ENCODE results near the gene LRP1B.

Gene LRP1B

DNA sequence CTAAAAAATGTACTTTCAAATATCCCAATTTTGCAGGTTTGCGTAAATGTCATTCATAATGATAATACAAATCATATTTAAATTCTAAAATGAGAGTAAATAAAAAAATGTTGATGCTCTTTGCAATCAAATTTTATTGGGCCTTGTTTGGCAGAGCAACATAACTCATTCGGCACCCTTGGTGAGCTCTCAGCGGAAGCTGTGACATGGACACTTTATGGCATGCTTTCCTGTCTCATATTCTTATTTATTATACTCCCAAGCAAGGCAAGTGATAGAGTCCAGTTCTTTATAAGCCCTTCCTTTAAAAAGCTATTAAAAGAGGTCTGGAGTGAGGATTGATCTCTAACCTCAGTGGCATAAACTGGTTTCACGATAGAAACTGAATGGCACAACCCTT lies 1857.4 kb downstream of the LRP1B start:
- DNase-seq (ENCODE audit: low read depth, low spot score): no peak

DNA sequence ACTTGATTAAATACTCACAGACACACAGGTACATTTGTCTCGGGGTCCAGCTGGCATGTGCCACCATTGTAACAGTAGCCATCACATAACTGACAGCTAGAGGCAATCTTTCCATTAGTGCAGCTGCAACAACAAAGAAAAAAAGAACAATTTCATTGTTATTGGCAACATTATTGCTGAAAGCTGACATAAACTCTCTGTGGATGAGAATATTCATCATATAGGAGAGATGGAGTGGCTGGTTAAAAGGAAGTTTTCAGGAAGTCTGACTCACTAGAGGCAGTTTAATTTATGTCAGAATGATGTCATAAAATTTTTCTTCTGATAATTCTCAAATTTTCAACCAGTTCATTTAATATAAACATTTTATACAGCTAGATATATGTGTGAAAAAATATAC lies 1860.6 kb downstream of the LRP1B start:
- DNase-seq (ENCODE audit: low read depth, low spot score): no peak

DNA sequence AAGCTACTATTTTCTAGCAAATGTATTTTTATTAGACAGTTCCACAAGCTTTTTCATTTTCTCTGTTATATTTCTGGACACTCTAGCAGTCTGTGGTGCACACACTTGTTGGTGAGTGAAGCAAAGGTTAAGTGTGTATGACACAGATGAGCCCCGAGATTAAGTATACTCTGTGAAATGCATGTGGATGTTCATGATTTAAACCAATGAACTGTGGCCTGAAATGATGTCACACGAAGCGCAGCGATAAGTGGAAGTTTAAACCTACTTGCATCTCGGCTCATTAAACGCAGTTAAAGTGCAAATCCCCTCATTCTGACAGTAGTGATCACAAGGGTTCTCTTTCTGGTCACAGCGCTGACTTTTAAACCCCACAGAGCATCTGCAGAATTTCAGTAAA lies 1861.8 kb downstream of the LRP1B start:
- no peak for DNase-seq (ENCODE audit: low read depth, low spot score)

DNA sequence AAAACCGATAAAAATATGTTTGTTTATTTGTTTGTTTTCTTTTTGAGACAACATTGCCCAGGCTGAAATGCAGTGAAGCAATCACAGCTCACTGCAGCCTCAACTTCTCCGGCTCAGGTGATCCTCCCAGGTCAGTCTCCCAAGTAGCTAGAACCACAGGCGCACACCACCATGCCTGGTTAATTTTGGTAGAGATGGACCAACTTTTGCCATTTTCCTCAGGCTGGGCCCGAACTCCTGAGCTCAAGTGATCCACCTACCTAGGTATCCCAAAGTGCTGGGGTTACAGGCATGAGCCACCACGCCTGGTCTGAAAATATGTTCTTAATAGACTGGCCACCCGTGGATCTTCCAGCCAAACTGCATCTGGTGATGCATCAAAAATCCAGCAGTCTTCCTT lies 1867.9 kb downstream of the LRP1B start:
- no peak for DNase-seq (ENCODE audit: low read depth, low spot score)

DNA sequence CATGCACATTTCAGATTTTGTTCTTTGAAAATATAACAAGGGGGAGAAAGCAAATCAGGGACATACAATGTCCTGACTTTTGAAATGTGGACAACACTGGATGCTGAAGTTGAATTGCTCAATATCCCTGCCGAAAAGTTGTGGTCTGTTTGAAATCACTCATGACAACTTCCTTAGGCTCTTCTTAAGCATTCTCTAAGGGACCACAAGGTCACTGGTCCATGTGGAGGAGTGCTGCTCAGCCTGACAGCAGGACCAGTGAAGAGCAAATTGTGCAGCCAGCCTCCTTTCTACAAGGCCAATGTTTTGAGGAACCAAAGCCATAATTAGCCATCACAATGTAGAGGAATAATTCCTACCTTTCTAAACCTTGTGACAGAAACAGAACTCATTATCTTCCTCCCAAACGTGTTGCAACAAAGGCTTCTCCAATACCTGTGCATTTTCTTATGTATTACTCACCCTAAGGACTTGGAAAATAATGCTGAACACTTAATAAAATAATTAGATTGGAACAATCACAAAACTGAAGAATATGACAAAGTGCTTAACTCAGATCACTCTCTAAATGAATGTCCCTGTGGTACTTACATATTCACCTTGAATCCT lies 1873.0 kb downstream of the LRP1B start:
- no peak for DNase-seq (ENCODE audit: low read depth, low spot score)

DNA sequence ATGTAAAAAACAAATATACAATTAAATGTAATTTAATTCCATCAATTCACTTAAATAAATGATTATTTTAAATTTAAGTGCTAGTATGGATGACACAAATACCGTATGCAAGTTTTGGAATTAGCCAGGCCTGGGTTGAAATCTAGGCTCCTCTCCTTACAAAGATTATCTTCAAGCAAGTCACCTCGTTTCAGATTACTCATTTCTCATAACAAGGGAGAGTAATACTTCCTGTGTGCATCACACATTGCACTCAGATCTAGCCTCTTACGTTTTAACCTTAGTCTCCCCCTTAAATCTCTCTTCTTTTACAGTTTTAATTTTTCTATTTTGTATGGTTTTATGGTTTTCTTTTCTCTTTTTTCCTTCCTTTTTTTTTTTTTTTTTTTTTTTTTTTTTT lies 1874.7 kb downstream of the LRP1B start:
- DNase-seq (ENCODE audit: low read depth, low spot score): no peak

DNA sequence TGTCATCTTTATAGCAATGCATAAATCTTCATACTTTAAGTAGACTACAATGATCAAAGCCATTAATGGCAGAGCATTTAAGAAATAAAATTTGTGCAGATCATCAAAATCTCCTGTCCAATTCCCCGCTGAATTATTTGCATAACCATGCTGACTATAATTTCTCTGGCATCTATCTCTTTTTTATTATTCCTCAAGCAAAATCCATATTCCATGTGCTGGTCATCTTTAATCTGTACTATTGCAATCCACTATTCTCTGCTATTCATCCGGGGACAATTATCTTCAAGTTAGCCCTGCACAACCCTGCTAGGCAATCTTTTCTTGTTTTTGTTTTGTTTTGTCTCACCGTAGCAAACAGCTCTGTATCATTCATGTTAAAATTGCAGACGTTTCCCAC lies 1881.0 kb downstream of the LRP1B start:
- no peak for DNase-seq (ENCODE audit: low read depth, low spot score)

DNA sequence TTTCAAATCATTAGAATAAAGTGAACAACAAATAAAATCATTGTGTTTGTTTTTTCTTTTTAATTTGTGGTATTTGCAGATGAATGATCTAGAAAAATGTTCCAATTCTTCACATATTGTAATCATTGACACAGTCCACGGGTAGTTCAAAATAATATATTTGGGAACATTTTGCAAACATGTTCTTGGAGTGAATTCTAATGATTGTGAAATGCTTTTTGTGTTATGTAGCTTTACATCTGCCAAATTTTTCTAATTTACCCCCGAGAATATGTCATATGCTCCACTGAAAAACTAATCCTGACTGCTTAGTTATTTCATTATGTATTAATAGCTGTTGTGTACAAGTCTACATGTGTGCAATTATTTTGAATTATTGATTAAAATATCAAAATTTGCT lies 1882.2 kb downstream of the LRP1B start:
- no peak for DNase-seq (ENCODE audit: low read depth, low spot score)

DNA sequence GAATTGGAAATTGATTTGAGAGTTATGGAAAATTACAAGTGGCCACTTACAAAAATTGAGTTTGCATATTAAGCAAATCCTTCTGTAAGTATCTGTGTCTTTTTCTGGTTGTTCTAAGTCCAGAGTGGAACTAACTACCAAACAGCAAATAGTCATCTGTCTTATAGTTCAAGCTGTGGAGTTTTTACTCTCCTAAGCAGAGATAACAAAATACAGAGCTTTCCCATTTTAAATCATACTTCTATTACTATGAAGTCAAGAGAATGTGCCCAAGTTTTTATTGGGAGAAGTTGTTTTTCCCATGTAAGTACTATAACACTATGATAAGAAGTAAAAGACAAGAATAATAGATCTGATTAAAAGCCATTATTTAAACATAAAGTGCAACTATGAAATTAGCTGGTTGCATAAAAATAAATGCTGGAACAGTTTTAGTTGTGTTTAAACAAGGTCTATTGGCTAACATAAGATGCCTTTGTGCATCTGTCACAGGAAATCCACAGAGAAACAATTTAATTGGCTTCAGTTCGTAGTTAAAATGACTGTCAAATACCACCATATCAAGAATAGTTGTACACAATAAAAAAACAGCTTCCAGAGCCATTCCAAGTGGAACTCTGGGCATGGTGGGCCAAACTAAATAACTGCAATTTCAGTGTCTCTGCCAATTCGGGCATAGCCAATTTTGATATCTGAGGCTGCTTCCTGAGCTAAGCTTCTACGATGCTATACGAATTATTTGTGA lies 1883.2 kb downstream of the LRP1B start:
- no peak for DNase-seq (ENCODE audit: low read depth, low spot score)

DNA sequence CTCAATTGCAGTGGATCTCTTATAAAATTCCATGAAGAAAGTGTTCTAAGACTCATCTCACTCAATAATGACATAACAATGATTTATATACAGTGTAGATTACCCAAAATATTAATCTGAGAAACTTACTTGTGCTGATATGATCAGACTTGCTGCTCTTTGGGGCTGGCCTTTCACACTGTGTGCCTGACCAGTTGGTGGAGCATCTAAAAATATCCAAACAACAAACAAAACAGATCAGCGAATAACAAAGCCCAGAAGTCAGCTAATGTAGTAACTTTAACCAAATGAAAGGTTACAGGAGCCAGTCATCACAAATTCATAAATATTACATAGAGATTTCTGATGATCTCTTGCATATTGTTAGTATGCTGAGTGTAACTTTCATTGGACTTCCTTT lies 1883.9 kb downstream of the LRP1B start:
- DNase-seq (ENCODE audit: low read depth, low spot score): no peak

DNA sequence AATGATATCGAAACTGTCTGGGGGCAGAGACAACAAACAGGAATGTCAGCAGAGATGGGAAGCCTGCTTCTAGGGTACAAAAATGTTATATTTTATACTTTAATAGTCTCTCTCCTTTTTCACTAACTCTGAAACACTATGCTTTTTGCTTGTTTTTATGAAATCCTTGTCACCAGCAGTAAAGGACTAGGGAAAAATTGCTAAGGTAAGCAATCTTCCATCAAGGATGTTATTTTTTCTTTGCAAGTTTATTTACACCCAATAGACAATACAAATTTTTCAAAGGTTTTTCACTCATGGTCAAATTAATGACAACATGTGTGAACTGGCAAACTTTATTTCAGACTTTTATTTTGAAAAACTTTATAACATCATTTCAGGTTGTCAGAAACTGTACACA lies 1884.8 kb downstream of the LRP1B start:
- DNase-seq (ENCODE audit: low read depth, low spot score): no peak

DNA sequence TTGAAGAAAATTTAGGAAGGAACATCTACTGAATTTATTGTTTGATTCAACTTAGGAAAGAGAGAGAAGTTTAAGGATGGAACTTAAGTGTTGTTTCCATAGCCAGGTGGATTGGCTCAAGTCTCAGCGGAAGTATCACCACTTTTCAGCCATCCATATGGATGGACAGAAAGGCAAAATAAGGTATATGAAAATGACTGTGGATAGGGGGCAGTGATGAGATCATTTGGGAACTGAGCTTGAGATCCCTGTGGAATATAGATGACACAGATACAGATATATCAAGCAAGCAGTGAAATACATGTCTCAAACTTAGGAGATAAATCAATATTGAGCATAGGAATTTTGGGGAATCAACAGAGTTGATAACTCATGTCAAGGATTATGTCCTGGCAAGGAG lies 1887.9 kb downstream of the LRP1B start:
- DNase-seq (ENCODE audit: low read depth, low spot score): no peak

DNA sequence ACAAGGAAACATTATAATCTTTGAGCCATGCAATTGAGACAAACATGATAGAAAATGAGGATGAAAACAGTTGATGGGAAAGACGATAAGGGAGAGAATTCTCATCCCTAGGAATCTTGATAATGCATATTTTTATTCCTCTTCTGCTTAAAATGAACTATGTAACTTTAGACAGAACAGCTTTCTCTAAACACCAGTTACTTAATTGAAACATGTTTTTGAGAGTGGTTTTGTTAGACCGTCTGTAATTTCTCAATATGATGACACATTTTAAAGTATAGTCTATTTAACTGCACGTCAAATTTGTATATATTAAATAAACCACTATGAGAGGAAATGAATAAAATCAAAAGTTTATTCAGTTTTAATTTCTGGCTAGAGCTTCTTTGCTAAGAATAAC lies 1896.7 kb downstream of the LRP1B start:
- DNase-seq (ENCODE audit: low read depth, low spot score): no peak

DNA sequence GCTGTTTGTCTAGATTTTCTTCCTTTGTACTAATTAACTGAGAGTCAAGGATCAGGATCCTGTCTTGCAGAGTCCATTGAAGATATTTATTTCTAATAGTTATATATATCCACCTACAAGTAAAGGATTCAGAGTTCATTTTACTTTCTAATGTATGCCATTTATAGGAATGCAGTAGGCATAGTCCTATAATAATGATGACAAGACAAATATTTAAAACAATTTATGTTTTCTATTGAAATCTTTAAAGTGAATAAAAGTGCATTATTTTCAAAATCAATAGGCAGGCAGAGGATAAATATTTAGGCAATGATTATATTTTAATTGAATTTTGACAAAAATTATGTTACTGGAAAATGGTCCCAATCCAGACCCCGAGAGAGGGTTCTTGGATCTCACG lies 1919.9 kb downstream of the LRP1B start:
- DNase-seq (ENCODE audit: low read depth, low spot score): no peak

DNA sequence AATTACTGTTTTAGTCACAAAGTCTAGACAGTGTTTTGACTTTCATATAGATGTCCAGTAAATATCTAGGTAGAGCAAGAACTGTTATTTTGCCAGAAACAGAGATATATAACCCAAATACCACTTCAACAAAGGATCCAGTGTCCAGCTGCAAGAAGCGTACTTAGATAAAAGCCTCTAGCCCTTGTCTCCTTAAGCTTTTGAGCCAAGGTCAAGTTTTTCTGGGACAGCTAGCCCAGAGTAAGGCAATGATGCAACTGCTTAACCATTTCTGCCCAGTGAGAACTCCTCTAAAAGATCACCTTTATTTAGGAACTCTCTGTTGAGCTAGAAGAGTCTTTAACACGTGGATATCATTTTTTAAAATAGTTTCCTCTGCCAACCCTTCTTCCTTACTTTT lies 1925.7 kb downstream of the LRP1B start:
- no peak for DNase-seq (ENCODE audit: low read depth, low spot score)

DNA sequence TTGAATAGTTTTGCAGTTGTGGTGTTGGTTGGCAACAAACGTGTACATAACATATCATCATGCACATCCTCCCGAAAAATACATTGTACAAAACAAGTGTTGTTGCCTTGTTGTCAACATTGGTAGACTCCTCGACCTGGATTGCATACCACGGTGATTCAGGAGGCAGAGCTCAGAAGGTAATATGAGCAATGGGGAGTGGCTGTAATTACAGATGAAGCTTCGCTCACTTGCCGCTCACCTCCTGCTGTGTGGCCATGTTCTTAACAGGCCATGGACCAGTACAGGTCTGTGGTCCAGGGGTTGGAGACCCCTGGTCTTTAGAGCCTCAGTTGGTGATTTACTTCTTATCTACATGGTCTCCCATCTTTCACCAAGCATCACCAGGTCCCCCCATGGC lies 1927.5 kb downstream of the LRP1B start:
- DNase-seq (ENCODE audit: low read depth, low spot score): no peak

DNA sequence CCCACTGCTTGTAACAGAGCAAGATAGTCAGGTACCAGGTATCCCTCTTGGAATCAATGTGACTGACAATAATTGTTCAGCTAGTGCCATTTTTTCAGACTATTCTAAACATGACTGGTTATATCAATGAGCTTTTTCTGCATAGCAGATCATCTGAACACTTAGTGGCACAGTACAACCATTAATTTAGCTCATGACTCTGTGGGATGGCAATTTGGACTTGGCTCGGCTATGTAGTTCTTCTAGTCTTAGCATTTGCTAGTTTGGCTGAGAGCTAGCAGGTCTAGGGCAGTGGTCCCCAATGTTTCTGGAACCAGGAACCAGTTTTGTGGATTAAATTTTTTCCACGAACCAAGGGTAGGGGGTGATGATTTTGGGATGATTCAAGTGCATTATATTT lies 1929.2 kb downstream of the LRP1B start:
- no peak for DNase-seq (ENCODE audit: low read depth, low spot score)

DNA sequence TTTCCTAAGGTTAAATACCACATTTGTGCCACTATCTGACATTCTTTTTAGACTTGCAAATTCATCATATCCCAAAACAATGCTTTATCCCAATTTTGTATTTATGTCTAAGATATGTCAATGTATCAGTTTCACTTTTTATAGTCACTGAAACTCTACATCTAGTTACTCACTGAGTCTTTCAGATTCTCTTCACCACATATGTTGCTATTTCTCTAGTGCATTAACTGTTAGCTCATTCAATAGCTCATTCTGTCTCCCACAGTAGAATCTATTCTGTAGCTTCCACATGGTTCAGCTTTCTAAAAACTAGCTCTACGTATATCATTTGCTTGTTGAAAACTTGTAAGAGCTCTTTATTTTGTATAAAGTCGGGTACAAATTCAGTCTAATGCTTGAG lies 1930.1 kb downstream of the LRP1B start:
- DNase-seq (ENCODE audit: low read depth, low spot score): no peak

DNA sequence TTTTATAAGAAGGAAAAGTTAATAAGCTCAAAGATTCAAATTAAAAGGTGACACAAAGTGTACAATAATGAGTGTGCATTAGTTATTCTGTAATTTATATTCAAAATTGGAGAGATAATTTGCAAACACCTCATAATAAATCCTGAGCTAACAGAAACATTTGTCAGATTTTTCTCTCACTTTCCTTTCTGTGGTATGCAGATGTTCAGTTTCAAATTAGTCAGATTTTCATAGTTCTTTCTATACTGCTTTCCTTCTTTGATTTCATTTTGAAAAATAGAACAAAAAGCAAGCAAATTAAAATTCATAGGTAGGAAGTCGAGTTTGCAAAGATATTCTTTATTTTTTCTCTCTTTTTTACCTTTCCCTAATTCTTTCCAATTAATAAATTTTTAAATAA lies 1930.5 kb downstream of the LRP1B start:
- DNase-seq (ENCODE audit: low read depth, low spot score): no peak

DNA sequence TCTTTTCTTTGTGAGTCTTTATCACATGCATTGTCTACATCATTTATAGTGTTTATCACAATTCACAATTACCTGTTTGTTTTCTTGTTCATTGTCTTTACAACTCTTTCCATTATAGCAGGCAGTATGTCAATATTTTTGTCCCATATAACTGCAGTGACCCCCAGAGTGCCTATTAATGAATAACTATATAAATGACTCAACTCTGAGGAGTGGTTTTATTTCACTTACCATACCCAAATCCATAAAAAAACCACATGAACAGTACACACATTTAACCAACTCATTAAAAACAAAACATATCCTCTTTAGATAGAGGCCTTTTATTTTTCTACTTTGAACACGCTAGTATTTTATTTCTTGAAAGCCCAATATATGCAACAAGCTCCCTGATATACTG lies 1931.5 kb downstream of the LRP1B start:
- DNase-seq (ENCODE audit: low read depth, low spot score): no peak

DNA sequence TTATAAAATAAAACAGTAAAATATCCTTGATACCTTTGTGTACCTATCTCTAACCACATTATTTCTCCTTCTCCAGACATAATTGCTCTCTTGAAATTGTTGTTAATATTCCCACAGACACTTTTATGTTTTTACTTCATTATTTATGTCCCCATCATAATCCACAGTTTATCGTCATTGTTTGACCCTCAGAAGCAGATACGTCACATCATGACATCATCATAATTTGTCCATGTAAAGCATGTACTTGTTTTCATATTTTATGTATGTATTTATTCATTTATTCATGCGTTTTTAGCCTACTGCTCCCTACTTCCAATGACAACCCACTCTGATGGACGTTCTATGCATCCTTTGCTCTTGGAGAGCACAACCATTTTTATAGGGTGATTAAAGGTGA lies 1943.7 kb downstream of the LRP1B start:
- DNase-seq (ENCODE audit: low read depth, low spot score): no peak

DNA sequence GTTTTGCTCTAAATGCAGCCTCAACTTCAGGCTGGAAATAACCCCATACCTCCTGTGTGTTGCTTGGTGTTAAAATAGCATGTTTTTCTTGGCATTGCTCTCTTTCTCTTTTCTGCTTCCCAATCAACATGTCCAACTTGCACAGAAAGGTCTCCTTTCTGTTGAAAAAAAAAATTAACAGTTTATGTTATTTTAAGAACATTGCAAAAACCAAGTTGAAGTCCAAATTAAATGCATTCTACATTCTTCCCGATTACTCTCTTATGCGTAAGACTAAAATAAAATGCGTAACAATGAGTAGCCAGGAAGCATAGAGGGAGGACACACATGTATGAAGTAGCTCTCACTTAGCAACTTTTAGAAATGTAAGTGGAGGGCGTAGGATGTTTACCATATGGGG lies 1944.5 kb downstream of the LRP1B start:
- DNase-seq (ENCODE audit: low read depth, low spot score): no peak

DNA sequence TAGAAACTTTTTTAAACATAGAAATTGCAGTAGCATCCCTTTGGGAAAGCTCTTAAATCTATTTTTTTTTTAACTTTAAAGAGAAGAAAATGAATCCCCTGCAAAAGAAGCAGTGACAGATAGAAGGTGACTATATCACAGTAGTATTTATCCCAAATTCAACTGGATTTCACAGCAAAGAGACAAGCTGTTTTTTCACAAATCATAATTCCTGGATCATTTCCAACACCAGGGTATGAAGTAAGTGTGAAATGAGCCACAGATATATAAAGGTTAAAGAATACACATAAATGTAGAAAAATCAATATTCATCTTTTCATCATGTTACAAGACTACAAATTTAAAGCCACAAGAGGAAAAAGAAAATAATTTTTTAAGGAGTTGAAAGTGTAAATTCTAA lies 1945.7 kb downstream of the LRP1B start:
- no peak for DNase-seq (ENCODE audit: low read depth, low spot score)
